ENCODE data around the gene OSBPL10.

OSBPL10 gene

DNA sequence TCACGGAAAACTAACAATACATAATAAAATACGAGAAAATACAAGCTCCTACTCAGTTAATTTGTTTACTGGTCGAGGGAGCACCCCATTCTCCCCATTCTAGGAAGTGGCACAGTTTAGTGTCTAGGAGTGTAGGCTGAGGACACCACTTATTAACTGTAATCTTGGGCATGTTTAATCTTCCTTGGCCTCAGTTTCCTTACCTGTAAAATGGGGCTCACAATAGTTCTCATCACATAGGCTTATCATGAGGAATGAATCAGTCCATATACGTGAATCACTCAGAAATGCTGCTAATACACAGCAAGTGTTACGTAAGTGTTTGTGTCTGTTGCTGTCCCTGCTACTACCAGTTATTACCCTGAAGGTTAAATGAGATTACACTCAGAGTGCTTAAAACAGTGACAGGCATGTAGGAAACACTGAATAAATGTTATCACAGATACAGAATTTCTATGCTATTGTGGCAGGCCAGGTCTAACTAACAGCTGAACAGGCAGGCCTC is 210.2 kb downstream of the OSBPL10 start:
- DNase-seq (ENCODE audit: low read depth) = no peak

DNA sequence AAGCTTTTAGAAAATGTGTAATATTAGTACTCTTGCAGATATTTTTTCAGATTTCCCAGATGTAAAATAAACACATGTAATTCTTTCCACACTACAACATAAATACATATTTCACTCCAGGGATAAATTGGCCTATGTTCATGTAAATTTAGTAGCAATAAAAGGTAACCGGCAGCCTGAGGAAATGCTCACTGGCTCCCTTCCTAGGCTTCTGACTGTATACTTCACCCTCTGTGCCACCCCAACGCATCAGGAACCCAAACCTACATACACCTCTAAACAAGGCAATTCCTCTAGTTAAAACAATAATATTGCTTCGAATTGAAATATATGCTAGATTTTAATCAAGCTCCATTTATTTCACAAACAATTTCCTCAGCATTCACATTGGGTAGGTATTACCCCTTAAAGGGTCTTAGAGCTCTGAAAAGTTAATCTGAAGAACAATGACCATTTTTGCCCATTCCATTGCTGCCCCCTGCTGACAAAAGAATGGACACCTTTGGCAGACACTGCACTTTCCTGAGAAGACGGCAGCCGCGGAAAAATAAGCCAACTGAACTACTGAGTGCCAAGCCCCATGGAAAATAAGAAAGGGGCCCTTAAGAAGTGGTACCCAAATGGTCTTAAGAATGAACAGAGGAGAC is 212.5 kb downstream of the OSBPL10 start:
- DNase-seq (ENCODE audit: low read depth) = peak; percentile 6

DNA sequence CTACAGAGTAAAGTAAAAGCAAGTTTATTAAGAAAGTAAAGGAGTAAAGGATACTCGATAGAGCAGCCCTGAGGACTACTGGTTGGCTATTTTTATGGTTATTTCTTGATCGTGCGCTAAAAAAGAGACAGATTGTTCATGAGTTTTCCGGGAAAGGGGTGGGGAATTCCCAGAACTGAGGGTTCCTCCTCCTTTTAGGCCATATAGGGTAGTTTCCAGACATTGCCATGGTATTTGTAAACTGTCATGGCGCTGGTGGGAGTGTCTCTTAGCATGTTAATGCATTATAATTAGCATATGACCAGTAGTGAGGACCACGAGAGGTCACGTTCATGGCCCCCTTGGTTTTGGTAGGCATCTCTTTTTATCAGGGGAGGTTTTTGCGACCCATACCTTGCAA is 213.1 kb downstream of the OSBPL10 start:
- DNase-seq (ENCODE audit: low read depth) = no peak

DNA sequence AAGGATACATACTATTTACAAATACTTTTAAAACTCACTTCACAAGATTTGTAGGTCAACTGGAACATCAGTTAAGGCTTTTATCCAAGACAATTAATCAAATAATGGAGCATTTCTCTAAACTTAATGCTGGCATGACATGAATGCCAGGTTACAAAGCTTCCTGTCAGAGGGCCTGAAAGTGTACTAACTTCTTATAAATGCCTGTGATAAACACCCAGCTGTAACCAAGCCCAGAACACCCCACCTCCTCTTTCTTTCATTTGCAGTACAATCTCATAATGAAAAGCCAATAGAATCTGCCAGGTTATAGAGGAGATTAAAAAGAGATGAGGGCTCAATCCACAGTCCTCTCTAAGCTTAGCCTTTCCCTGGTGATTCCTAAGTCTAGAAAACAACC is 214.4 kb downstream of the OSBPL10 start:
- DNase-seq (ENCODE audit: low read depth) = no peak

DNA sequence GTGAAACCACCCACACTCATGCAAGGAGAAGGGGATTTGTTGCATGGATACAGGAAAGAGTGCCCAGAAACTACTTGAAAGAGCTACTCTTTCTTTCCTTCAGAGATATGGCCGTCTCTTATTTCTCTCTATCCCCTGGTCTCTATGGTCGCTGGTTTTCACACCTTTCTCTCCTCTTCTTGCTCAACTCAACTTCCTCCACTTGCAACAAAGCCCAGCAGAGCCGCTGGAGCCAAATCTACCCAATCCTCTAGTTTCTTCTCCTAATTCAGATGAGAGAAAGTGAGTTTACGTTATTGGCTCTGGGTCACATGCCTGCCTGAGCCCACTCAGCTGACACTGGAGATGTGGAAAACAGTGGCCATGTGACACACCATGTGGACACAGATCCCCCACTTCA is 215.2 kb downstream of the OSBPL10 start:
- DNase-seq (ENCODE audit: low read depth) = no peak

DNA sequence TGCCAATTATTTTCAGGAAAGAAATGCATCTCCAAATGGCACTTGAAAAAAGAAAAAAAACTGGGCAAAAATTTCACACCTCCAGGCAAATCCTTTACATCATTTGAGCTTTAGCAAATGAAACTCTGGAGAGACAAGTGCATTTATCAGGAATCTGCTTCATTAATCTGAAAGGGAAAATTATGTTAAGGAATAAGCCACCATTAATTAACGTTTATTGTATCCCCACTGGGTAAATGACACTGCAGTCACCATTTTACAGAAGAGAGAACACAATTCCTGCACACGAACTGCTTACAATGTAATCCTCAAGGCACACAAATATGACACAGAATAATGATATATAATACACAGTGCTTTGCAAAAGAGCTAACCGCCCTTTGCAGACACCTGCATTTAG is 217.3 kb downstream of the OSBPL10 start:
- DNase-seq (ENCODE audit: low read depth) = no peak

DNA sequence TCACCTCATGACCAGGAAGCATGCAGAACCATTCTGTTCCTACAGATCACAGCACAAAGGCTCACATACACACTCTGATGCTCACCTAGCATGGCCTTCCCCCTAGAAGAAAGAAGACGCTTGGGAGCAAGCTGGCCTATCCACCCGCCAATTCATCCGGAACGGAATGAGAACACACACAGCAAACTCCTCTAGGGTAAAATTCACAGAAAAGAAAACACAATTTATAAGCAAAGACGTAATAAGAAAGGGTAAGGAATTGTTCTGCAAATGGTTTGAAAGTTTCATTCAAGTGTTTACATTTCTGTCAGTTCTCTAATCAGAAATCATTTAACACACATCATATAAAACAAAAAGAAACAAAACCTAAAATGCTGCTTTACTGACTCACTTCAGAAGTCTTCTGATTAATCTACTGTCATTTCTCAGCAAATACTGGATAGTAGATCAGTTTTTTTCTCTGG is 218.1 kb downstream of the OSBPL10 start:
- no peak for DNase-seq (ENCODE audit: low read depth)

DNA sequence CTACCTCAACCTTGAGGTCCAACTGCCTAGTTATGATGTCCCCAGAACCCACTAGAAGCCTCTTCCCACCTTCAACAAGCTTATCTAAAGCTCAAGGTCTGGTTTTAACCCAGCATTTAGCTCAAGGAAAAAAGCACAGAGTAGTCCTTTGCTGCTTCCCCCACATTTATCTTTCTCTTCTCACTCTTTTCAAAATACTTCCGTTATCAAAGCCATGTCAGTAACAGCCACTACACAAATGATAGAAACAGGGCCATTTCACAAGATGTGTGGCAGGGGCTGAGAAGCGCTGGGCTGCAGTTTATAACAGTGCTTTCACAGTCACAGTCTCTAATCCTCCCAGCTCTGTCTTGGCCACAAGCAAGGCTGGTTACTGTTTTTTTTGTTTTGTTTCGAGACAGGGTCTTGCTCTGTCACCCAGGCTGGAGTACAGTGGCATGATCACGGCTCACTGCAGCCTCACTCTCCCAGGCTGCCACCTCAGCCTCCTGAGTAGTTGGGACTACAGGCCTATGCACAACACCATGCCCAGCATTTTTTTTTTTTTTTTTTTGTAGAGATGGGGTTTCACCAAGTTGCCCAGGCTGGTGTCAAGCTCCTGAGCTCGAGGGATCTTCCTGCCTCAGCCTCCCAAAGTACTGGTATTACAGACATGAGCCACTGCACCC is 218.8 kb downstream of the OSBPL10 start:
- DNase-seq (ENCODE audit: low read depth) = no peak

DNA sequence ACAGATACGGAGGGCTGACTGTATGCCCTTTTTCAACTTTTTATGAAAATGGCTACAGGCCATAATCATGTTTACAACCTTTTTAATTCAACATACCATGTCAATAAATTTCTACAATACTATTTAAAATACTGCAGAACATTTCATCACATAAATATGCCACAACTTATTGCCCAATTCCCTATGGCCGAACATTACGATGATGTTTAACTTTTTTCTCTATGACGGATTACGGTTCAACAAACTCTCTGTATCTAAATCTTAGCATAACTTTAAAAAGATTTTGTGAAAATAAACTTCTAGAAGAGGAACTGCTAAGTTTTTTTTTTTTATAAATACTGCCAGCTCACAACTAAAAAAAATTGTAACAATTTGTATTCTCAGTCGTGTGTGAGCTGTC is 220.4 kb downstream of the OSBPL10 start:
- DNase-seq (ENCODE audit: low read depth) = no peak

DNA sequence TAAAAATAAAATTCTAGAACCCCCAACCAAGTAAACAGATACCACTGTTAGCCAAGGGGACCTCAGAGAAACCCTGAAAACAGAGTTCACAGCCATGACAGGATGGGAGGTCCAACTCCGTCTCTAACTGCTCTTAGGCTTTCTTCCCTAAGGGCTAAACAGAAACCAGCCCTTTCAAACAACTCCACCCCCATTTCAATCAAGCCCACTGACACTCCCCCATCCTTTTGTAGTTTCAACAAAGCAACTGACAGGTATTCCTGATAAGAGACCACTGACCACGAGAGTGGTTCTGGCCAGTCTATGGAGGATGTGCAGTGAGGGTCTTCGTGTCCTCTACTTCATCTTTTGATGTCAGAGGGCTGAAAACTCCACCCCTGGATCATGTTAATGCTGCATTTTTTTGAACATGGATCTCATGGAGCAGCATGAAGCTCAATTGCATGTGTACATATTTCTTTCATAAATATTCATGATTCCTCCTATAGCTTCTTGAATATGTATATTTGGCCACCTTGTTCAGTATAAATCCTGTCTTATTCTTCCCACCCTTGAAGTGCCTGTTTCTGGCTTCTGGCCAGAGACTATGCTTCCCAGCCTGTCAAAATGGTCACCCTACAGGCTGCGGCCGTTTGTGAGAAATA is 222.6 kb downstream of the OSBPL10 start:
- no peak for DNase-seq (ENCODE audit: low read depth)

DNA sequence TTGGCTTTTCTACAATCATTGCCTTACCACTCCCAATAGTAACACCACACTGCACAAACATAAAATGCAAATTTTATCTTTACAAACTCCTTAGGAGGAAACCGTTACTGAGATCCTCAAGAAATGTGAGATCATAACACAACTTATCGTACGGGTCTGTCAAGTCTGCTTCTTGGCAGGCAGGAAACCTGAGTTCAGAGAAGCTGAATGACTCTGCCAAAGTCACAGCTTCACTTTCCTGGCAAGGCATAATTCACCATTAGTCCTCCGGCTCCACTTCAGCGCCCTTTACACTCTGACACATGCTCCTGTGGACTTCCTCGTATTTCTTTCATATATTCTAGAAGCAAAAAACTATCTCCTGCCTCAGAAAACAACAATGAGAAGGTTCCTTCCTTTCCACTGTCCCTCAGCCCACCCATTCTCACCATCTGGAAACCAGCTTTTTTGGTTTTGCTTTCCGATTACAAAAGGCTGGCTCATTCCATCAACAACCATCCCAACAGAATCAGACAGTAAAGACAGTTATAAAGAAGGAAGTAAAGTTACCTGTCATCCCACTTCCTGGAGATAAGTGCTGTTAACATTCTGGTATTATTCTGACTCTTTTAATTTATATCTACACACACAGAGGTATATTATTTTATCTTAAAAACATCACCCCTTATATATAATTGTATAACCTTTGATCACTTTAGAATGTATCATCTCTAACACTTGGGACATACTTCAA is 225.0 kb downstream of the OSBPL10 start:
- no peak for DNase-seq (ENCODE audit: low read depth)

DNA sequence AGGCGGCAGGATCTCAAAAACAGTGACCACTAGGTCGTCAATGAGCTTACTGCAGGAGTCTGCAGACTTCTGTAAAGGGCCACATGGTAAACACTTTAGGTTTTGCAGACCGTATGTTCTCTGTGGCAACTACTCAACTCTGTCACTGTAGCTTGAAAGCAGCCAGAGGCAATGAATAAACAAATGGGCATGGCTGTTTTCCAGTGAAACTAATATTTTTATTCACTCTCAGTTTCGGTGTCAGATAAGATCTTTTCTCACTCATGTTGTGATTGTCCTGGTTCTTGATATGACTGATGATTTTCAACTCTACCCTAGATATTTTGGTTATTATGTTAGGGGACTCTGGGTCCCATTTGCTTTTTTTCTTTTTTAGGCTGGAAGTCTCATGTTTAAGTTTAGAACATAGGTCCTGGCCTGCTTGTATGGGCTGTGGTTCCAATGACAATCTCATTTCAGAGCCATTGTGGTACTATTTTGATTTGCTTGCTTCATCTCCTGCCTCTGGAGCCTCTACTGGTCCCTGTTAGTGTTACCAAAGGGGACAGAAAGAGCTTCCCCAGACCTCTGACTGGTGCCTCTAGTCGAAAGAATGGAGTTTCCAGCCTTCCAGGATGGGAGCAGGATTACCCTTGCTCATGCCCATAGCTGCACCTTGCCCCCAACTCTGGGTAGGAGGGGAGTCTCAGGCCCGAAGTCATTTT is 226.3 kb downstream of the OSBPL10 start:
- no peak for DNase-seq (ENCODE audit: low read depth)

DNA sequence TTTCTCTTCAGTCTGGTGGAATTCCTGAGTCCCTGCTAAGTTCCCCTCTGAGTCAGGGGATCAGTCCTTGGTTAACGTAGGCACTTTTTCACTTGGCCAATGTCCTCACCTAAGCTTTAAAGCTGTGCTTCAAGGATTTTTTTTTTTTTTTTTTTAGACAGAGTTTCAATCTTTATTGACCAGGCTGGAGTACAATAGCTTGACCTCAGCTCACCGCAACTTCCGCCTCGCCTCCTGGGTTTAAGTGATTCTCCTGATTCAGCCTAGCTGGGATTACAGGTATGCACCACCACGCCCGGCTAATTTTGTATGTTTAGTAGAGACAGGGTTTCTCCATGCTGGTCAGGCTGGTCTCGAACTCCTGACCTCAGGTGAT is 228.0 kb downstream of the OSBPL10 start:
- no peak for DNase-seq (ENCODE audit: low read depth)

DNA sequence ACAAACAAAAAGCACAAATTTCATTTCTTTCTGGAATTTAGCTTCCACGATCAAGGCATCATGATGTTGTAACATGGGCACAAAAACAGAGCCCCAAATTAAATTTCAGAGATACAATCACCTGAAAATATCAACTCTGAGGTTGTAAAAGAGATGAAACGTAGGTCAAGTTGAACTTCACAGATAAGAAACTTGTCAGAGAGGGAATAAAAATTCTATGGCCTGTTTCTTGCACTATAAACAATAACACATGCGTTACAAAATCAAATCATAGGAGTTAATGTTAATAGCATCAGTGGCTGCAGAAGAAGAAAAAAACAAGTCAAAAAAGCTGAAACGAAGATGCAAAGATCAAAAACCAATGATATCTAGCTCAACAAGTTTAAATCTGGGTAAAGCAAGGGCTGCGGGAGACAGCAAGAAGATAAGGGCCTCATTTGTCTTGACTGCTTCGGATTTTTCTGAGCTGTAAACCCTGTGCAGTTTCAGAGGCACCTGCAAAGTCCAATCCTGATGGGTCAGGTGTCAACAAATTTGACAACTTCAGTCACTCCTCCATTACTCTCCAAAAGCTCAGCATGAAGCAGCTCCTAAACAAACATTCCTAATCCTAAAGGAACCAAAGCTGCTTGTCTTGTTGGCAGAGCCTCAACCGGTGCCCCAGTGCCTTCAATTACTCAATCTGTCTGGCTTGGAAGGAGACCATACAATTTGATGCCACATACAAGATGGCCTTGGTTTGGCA is 228.6 kb downstream of the OSBPL10 start:
- DNase-seq (ENCODE audit: low read depth) = no peak

DNA sequence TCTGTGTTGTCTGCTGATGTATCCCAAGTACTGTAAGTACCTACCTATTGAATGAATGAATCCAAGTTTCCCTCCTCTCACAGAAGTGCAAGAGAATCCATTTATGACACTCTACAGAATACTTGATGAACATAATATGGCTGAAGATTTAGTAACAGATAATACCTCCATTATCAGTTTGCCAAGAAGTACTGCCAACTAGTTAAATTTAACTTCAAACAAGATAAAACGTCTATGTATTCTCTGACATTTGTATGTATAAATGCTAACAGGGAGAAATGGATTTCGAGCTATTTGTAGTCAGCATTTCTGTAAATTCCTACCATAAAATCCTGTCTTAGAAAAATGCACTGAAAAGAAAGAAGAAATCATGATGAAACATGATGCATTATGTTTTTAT is 230.7 kb downstream of the OSBPL10 start:
- DNase-seq (ENCODE audit: low read depth) = no peak

DNA sequence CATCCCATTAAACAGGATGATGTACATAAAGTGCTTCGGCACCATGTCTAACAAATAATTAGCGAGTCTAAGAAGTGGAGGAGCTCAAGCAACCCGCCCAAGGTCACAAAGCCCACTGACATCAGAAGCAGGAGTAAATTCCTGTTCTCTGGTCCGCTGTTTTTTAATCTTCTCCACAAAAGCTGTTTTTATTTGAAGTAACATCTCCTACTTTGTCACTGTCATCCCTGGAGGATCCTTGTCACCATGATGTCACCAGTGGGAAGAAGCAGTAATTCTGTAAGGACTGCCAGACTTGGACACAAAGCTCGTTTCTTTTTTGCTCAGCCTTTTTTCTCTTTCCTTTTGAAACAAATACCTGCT is 232.1 kb downstream of the OSBPL10 start:
- DNase-seq (ENCODE audit: low read depth) = no peak

DNA sequence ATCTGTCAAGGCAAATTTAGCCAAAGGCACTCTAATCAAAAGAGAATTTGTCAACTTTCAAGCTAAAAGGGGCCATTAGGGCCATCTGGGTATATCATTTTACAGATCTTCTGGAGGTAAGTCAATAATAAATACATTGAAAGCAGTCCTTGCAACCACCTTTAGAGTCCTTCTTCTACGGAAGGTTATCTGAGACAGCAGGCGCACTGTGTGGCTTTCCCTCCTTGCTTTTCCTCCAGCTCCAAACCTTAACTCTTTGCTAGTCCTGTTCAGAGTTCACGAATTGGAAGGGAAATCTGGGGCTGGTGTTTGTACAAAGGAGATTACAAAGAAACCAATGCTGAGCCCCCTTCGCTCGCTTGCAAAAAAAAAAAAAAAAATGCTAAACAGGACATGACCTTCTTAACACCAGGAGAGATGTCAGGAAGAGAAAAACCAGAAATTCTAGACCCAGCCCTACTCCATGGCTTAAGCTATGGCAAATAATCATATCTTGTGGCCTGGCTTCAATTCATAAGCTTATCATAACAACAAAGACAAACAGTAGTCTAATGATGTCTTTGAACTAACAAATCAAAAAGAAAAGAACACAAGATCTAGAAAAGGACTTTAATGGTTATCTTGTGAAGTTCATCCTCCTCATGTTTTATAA is 232.7 kb downstream of the OSBPL10 start:
- no peak for DNase-seq (ENCODE audit: low read depth)

DNA sequence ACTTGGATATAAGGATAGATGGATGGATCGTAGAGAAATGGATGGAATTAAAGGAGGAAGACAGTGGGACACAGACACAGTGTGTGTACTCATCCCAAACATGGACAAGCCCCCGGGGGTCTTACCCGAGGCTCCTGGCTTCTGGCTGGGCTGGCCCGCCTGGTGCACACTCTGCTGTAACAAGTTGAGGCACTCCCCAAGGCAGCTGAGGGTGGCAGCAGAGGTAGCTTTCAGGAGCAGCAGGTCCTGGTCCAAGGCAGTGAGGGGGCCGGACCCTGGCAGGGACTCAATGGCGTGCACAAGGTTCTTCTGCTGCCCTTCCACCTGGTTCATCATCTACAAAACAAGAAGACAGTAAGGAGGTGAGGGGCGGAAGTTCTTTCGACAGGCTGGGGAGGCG is 233.3 kb downstream of the OSBPL10 start:
- DNase-seq (ENCODE audit: low read depth) = no peak

DNA sequence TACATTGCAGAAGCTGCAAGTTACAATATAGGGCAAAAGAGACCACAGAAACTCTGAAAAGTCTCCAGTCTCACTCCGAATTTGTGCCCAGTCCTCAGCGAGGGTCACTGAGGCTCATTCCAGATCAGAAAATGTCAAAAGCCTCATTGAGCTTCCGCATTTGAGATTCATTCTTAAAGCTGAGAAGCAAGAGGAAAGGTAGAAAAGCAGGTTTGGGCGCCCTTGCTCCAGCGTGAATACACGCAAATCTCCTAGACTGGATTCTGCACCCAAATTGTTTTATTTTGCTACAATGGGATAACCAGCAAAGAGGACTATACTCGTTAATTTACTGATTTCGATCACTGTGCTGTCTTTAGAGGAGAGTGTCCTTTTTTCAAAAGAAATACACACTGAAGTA is 236.1 kb downstream of the OSBPL10 start:
- DNase-seq (ENCODE audit: low read depth) = no peak

DNA sequence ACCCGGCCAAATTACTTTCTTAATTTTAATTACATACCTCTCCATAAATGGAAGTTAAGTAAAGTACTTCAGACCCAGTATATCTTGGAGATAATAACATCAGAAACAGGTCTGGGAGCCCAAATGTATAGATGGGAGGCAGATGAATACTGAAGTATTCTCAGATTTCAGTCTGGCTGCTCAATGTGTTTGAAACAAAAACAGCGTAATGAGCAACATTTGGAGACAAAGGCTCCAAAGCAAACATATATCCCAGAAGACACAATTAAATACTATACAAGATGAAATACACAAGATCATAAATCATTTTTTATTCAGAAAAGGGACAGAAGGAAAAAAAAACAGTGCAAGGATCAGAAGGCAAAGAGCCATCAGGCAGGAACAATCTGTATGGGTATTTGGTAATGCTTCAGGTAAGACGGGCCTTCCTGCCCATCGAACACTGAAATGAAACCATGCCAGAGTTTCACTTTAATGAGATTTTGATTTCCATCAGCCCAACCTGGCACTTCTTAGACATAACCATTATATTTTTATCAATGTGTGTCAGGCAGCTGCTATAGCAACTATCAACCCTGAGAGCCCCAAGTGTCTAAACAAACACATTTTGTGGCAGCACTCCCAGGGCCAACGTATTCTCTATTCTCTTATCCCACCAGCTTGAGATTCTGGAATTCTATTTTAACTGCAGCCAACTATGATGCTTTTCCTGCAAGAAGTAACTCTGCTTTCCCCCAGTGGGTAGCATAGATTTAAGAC is 237.6 kb downstream of the OSBPL10 start:
- DNase-seq (ENCODE audit: low read depth) = no peak

Measured in T-helper 22 cell (primary cell).